Esophagus (tissue), 2 donors: Measurements from ENCODE around the gene CCDC33. TPM values are rescaled to one million over a fixed set of nuclear protein-coding genes. Genes with fewer than 3 reads are reported as not detected.

Source experiments
- H3K27ac ChIP-seq, 2 donors: one replicate each; pipeline ENCODE4 v1.5.1; 2013; ENCODE audit warnings: low read depth in 2 of 2, mild to moderate bottlenecking in 2 of 2, inconsistent platforms in 1 of 2, low read length in 1 of 2, moderate library complexity in 1 of 2
- H3K27me3 ChIP-seq, 2 donors: one replicate each; pipeline ENCODE4 v1.6.1; 2013; ENCODE audit warnings: low read length in 2 of 2, control low read depth in 1 of 2, mild to moderate bottlenecking in 1 of 2; ENCODE audit not compliant: insufficient read depth in 2 of 2, control insufficient read depth in 1 of 2
- H3K36me3 ChIP-seq, 2 donors: one replicate each; pipeline ENCODE4 v1.6.1; 2013; ENCODE audit warnings: low read length in 1 of 2; ENCODE audit not compliant: control insufficient read depth in 2 of 2, insufficient read depth in 2 of 2
- H3K4me1 ChIP-seq, 2 donors: one replicate each; pipeline ENCODE4 v1.6.1; 2013; ENCODE audit warnings: low read length in 1 of 2; ENCODE audit not compliant: control insufficient read depth in 2 of 2, insufficient read depth in 2 of 2
- H3K4me3 ChIP-seq, 2 donors: one replicate each; pipeline ENCODE4 v1.5.1; 2013; ENCODE audit warnings: low read length in 2 of 2, mild to moderate bottlenecking in 2 of 2, low read depth in 1 of 2, moderate library complexity in 1 of 2
- H3K9me3 ChIP-seq, 2 donors: one replicate each; pipeline ENCODE4 v1.6.1; 2013; ENCODE audit warnings: mild to moderate bottlenecking in 2 of 2, low read depth in 1 of 2, low read length in 1 of 2, moderate library complexity in 1 of 2; ENCODE audit not compliant: control insufficient read depth in 2 of 2, insufficient read depth in 1 of 2
- WGBS, 2 donors: extraction: QIAGEN DNeasy Blood & Tissue Kit; methylation state at CpG; one replicate each; pipeline ENCODE4 v1.1.7; 2013; 5-methylcytosine and 5-hydroxymethylcytosine counted together
- polyA plus RNA-seq, 2 donors: library from polyadenylated mRNA; stranded (reverse); fragments of 200-250 nt; gene quantifications; one replicate each; pipeline ENCODE4 v1.2.3, GENCODE V29; 2013
- donor health status: healthy with polysubstance abuse.
- donor health status: Bipolar disorder and iron deficiency.

The CCDC33 gene
- polyA plus RNA-seq, 2 donors = not detected

GRCh38 chr15:74302821-74303359, 66.8 kb downstream of the CCDC33 start:
- 24% methylated on average over 7 of the region's 7 CpGs for WGBS, 2 donors
- H3K9me3 ChIP-seq = no peaks in the 10 kb centered on the region
- H3K27ac ChIP-seq = no peak overlapping the region
- H3K27me3 ChIP-seq = no peaks in the 10 kb centered on the region
- no peaks in the 10 kb centered on the region for H3K4me1 ChIP-seq
- no peaks in the 10 kb centered on the region for H3K36me3 ChIP-seq
- no peak overlapping the region for H3K4me3 ChIP-seq

DNA sequence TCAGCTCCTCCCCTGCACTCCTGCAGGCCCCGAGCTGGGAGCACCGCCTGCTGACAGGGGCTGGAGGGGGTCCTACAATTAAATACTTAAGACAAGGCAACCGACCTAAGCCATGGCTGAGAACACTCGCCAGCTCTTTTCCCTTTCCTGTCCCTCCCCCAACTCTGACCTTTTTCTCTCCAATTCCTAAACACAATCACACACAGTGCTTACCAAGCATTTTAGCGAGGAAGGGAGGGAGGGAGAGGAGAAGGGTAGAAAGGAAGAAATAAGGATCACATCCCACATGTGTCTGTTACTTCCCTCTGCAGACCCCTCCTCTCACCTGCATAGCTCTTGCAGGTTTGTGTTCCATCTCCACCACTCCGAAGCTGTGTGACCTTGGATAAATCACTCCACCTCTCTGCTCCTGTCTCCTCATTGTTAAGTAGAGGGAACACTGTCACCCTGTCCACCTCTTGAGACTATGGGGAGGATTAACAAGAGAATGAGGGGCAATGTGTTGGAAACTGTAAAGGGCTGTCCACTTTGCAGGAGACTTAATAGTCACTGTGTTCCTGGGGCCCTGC, 67.7 kb downstream of the CCDC33 start:
- no peaks in the 10 kb centered on the region for H3K27me3 ChIP-seq
- 51 to 52% methylated on average over 6 of the region's 6 CpGs for WGBS, 2 donors
- no peaks in the 10 kb centered on the region for H3K4me1 ChIP-seq
- H3K36me3 ChIP-seq = no peaks in the 10 kb centered on the region
- H3K27ac ChIP-seq = no peak overlapping the region
- H3K4me3 ChIP-seq = no peak overlapping the region
- H3K9me3 ChIP-seq = no peaks in the 10 kb centered on the region

DNA sequence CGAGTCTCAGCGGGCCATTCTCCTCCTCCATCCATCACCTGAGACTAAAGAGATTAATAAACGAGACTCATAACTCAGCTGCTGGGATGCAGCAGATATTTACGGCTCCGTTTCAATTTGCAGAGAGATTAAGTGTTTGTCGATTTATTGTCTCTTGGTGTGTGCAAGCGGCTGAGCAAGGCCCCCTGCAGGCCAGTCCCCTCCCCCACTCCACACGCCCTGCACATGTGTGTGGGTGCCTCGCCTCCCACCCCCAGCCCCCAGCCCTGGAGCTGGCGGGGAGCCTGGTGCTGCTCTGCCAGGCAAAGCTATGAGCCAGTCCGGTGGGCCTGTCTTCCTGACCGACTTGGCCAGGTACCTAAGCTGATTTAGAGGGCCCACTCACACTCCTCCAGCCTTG, 68.3 kb downstream of the CCDC33 start:
- Histone ChIP-seq H3K4me3 (no peak overlapping the region), H3K36me3 (no peaks in the 10 kb centered on the region), H3K27ac (no peak overlapping the region), H3K27me3 (no peaks in the 10 kb centered on the region), H3K4me1 (no peaks in the 10 kb centered on the region), H3K9me3 (no peaks in the 10 kb centered on the region)
- WGBS, 2 donors = 41 to 47% methylated on average over 12 of the region's 12 CpGs

DNA sequence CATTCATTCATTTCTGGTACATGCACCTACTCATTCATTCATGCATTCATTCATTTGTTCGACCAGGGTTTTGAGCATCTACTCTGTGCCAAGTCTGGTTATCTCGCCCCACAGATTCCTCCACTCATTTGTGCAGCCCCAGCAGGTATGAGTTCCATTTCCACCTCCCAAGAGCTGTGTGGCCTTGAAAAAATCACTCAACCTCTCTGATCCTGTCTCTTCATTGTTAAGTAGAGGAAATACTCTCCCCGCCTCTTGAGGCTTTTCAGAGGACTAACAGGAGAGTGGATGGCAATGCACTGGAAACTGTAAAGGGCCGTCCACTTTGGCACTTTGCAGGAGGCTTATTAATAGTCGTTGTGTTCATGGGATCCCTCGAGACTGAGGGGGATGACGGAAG, 69.6 kb downstream of the CCDC33 start:
- 78 to 79% methylated on average over 7 of the region's 7 CpGs for WGBS, 2 donors
- Histone ChIP-seq H3K27ac (no peak overlapping the region), H3K36me3 (no peaks in the 10 kb centered on the region), H3K4me3 (no peak overlapping the region), H3K9me3 (no peaks in the 10 kb centered on the region), H3K4me1 (no peaks in the 10 kb centered on the region), H3K27me3 (no peaks in the 10 kb centered on the region)

DNA sequence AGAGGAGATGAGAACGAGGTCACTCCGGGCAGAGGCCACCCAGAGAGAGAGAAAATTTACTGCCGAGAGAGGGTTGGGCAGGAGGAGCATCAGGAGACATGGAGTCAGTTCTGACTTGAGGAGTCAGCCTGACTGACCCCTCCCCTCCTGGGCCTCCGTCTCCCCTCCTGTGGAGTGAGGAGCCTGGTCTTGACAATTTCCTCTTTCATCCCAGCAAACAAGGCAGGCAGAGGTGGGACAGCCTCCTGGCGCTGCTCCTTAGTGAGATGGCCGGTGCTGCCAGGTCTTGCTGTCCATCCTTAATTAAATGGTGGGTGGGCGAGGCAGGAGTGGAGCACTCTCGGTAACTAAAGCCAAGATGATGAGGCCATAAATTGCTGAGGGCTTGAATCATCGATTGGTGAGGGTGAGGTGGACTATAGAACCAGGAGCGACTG, 70.7 kb downstream of the CCDC33 start:
- H3K27me3 ChIP-seq = no peaks in the 10 kb centered on the region

GRCh38 chr15:74307827-74308811, 72.0 kb downstream of the CCDC33 start:
- Histone ChIP-seq H3K27me3 (no peaks in the 10 kb centered on the region), H3K27ac (no peak overlapping the region), H3K36me3 (no peaks in the 10 kb centered on the region), H3K9me3 (no peaks in the 10 kb centered on the region), H3K4me3 (no peak overlapping the region), H3K4me1 (no peaks in the 10 kb centered on the region)
- 13 to 14% methylated on average over 19 of the region's 19 CpGs for WGBS, 2 donors

More for the DNA sequence above, 70.7 kb downstream of the CCDC33 start:
- Histone ChIP-seq H3K9me3 (no peaks in the 10 kb centered on the region), H3K4me1 (no peaks in the 10 kb centered on the region), H3K36me3 (no peaks in the 10 kb centered on the region), H3K4me3 (no peak overlapping the region), H3K27ac (no peak overlapping the region)
- 50 to 57% methylated on average over 10 of the region's 10 CpGs for WGBS, 2 donors

GRCh38 chr15:74311734-74312444, 75.8 kb downstream of the CCDC33 start:
- Histone ChIP-seq H3K9me3 (no peaks in the 10 kb centered on the region), H3K27me3 (no peaks in the 10 kb centered on the region), H3K4me1 (no peaks in the 10 kb centered on the region), H3K36me3 (no peaks in the 10 kb centered on the region), H3K27ac (no peak overlapping the region), H3K4me3 (no peak overlapping the region)
- WGBS, 2 donors = 64 to 72% methylated on average over 13 of the region's 13 CpGs

GRCh38 chr15:74312445-74313007, 76.4 kb downstream of the CCDC33 start:
- H3K36me3 ChIP-seq = no peaks in the 10 kb centered on the region
- H3K9me3 ChIP-seq = no peaks in the 10 kb centered on the region
- 58 to 74% methylated on average over 9 of the region's 9 CpGs for WGBS, 2 donors
- H3K4me3 ChIP-seq = no peak overlapping the region
- no peaks in the 10 kb centered on the region for H3K4me1 ChIP-seq
- no peaks in the 10 kb centered on the region for H3K27me3 ChIP-seq
- H3K27ac ChIP-seq = no peak overlapping the region

GRCh38 chr15:74313889-74314288, 77.8 kb downstream of the CCDC33 start:
- Histone ChIP-seq H3K9me3 (no peaks in the 10 kb centered on the region), H3K27me3 (no peaks in the 10 kb centered on the region), H3K27ac (no peak overlapping the region), H3K4me3 (no peak overlapping the region), H3K36me3 (no peaks in the 10 kb centered on the region), H3K4me1 (no peaks in the 10 kb centered on the region)
- WGBS, 2 donors = 85 to 86% methylated on average over 7 of the region's 7 CpGs
